Measurements from ENCODE around the gene RAB11FIP3. TPM values are rescaled to one million over a fixed set of nuclear protein-coding genes. Genes with fewer than 3 reads are reported as not detected.

RAB11FIP3 gene
- total RNA-seq, 1 experiment from 2014 or later, result 12.8 TPM

- no peak for TF ChIP-seq TCF7L2 (IDR thresholded peaks at IDR 0.05; ENCODE audit: borderline replicate concordance, extremely low read depth, insufficient read depth, insufficient read length)
- no peak for TF ChIP-seq SIN3A (IDR thresholded peaks at IDR 0.05; ENCODE audit: low read depth)
- TF ChIP-seq ATF3 (IDR thresholded peaks at IDR 0.05), result no peak
Measured at GRCh38 chr16:510066-510825, 84.8 kb downstream of the RAB11FIP3 start (continued).

- Histone ChIP-seq H3K4me3 (replicated peaks in 1 of 2; ENCODE audit: low read depth in 1 of 2, low read length in 2 of 2) (no peak overlapping the region), H3K9me3 (ENCODE audit: control insufficient read depth in 1 of 2, insufficient read depth in 1 of 2, low read depth in 1 of 2, low read length in 2 of 2) (no peaks in the 10 kb centered on the region), H3K9me2 (ENCODE audit: insufficient read depth) (no peaks in the 10 kb centered on the region), H2AFZ (ENCODE audit: low read depth, low read length, poor library complexity, severe bottlenecking) (no peak overlapping the region), H3K79me2 (ENCODE audit: insufficient read depth, low read length) (no peaks in the 10 kb centered on the region), H3K36me3 (ENCODE audit: control insufficient read depth in 1 of 2, insufficient read depth in 2 of 2, low read length in 2 of 2) (no peaks in the 10 kb centered on the region), H3K4me2 (ENCODE audit: low read length) (no peak overlapping the region), H3K9ac (ENCODE audit: low read length) (no peak overlapping the region), H3K27ac (ENCODE audit: low read depth, low read length) (no peak overlapping the region), H3K4me1 (ENCODE audit: control insufficient read depth in 1 of 2, insufficient read depth in 2 of 2, low read length in 2 of 2) (no peaks in the 10 kb centered on the region), H4K20me1 (ENCODE audit: insufficient read depth) (no peaks in the 10 kb centered on the region), H3K27me3 (ENCODE audit: insufficient read depth, low read length) (no peaks in the 10 kb centered on the region)
- intact Hi-C loops (cut with micrococcal nuclease), result no loop called here
- BruUV-seq (replicated peaks), result no TSS peak
- ChIA-PET CTCF (no interaction called here), POLR2A (no interaction called here), RAD21 (ENCODE audit: low non-redundant PET in 1 of 2, low total read pairs in 2 of 2, uncharacterized antibody in 2 of 2, unreplicated experiment in 2 of 2) (no interaction called here)
- DNase-seq (ENCODE audit: low read depth, low spot score) (no peak), ATAC-seq (no peak)
- no peak for TF ChIP-seq SIN3A (IDR thresholded peaks at IDR 0.05; ENCODE audit: low read depth)
- no peak for TF ChIP-seq TCF7L2 (IDR thresholded peaks at IDR 0.05; ENCODE audit: borderline replicate concordance, extremely low read depth, insufficient read depth, insufficient read length)
- TF ChIP-seq SRF (IDR thresholded peaks at IDR 0.05; ENCODE audit: low read depth), result no peak
- no peak for TF ChIP-seq ZFX (IDR thresholded peaks at IDR 0.05)
- no peak for TF ChIP-seq CBX3 (IDR thresholded peaks at IDR 0.05; ENCODE audit: low read depth)
- TF ChIP-seq JUND (IDR thresholded peaks at IDR 0.05), result no peak
- no peak for TF ChIP-seq ZNF274 (IDR thresholded peaks at IDR 0.05; ENCODE audit: low read depth, low read length)
- TF ChIP-seq ATF3 (IDR thresholded peaks at IDR 0.05), result no peak
- TF ChIP-seq CTCF (IDR thresholded peaks at IDR 0.05 in 2 of 3, conservative IDR thresholded peaks at IDR 0.05 in 1 of 3; ENCODE audit: borderline replicate concordance in 1 of 3, insufficient read depth in 1 of 3, low read depth in 2 of 3, low read length in 2 of 3), result no peak
- TF ChIP-seq SP1 (IDR thresholded peaks at IDR 0.05; ENCODE audit: low read depth), result no peak
- no peak for TF ChIP-seq REST (IDR thresholded peaks at IDR 0.05; ENCODE audit: low read depth)
- TF ChIP-seq POLR2AphosphoS5 (IDR thresholded peaks at IDR 0.05; ENCODE audit: low read depth, low read length), result no peak
- no peak for TF ChIP-seq MAX (IDR thresholded peaks at IDR 0.05)
- TF ChIP-seq RAD21 (IDR thresholded peaks at IDR 0.05; ENCODE audit: low read depth), result no peak
- no peak for TF ChIP-seq YY1 (IDR thresholded peaks at IDR 0.05; ENCODE audit: extremely low read depth, insufficient replicate concordance, low read depth, low read length)
- no peak for TF ChIP-seq FOSL1 (IDR thresholded peaks at IDR 0.05; ENCODE audit: low read depth)
Measured at GRCh38 chr16:512802-513201, 87.4 kb downstream of the RAB11FIP3 start.
